Neural progenitor cell (in vitro differentiated cells): ENCODE data around the gene CFAP92.

Source experiments
- CTCF ChIP-seq: fragments of 200-600 bp; sonication (generic); IDR thresholded peaks from 2 replicates; pipeline ENCODE4 v1.5.1; 2017; ENCODE audit warnings: antibody characterized with exemption, mild to moderate bottlenecking
- EZH2 ChIP-seq: fragments of 200-600 bp; sonication (generic); IDR thresholded peaks from 2 replicates; pipeline ENCODE4 v1.6.1; 2017; ENCODE audit warnings: antibody characterized with exemption, mild to moderate bottlenecking, moderate library complexity
- EZH2phosphoT487 ChIP-seq: fragments of 200-600 bp; sonication (generic); IDR thresholded peaks from 2 replicates; pipeline ENCODE4 v1.6.1; 2017; ENCODE audit warnings: antibody characterized with exemption

GRCh38 chr3:128991355-128991895 lies 2.5 kb downstream of the CFAP92 start:
- TF ChIP-seq CTCF, result no peak
- TF ChIP-seq EZH2phosphoT487, result no peak
- TF ChIP-seq EZH2, result no peak
